B cell (primary cell): Measurements from ENCODE around the gene TMC8. TPM values are rescaled to one million over a fixed set of nuclear protein-coding genes. Genes with fewer than 3 reads are reported as not detected.

Source experiments
- ATAC-seq: fragments of 200-7000 bp; cut with Tn5 transposase; one replicate; pipeline ENCODE4 v1.10.0; 2021; ENCODE audit warnings: low read depth, mild to moderate bottlenecking, moderate number of reproducible peaks, moderate library complexity
- CTCF ChIA-PET: fragments of 350-600 bp; sonication (Branson Sonifier 250); formaldehyde crosslinking; loops from one replicate; lab custom pipeline; 2021; ENCODE audit warnings: antibody characterized with exemption, inconsistent platforms; lab: Charles Lee
- POLR2A ChIA-PET: fragments of 350-600 bp; sonication (Branson Sonifier 250); formaldehyde crosslinking; loops from one replicate; lab custom pipeline; 2021; ENCODE audit warnings: antibody characterized with exemption; lab: Charles Lee
- DNase-seq: peaks from one replicate; pipeline ENCODE4 v3.0.0; 2013
- H2AFZ ChIP-seq: 2 replicates; pipeline ENCODE4 v1.6.1; 2012; ENCODE audit warnings: mild to moderate bottlenecking, low read depth, low read length; ENCODE audit not compliant: insufficient read depth, poor library complexity, severe bottlenecking
- H3K27ac ChIP-seq, 2 donors: 1 replicate in 1 of 2; 2 replicates in 1 of 2; pipeline ENCODE4 v1.5.1; 2012 to 2013; ENCODE audit warnings: low read length in 2 of 2, mild to moderate bottlenecking in 2 of 2, moderate library complexity in 1 of 2
- H3K27me3 ChIP-seq, 4 experiments: fragments of 200-600 bp in 1 of 4; sonication (generic) in 1 of 4; replicated peaks in 1 of 4; 1 replicate in 2 of 4; 2 replicates in 2 of 4; pipeline versions ENCODE4 v1.6.1 to v1.7.0; 2013 to 2016; ENCODE audit warnings: low read length in 3 of 4, mild to moderate bottlenecking in 2 of 4, mixed read lengths in 1 of 4, moderate library complexity in 1 of 4; ENCODE audit not compliant: insufficient read depth in 4 of 4, control insufficient read depth in 3 of 4; ENCODE audit errors: control extremely low read depth in 1 of 4
- H3K36me3 ChIP-seq, 2 experiments: replicated peaks in 1 of 2; 1 replicate in 1 of 2; 2 replicates in 1 of 2; pipeline versions ENCODE4 v1.6.1 to v1.7.1; 2013; ENCODE audit warnings: low read length in 1 of 2; ENCODE audit not compliant: insufficient read depth in 2 of 2, control insufficient read depth in 1 of 2; ENCODE audit errors: control extremely low read depth in 1 of 2, extremely low read depth in 1 of 2
- H3K4me1 ChIP-seq, 2 donors: fragments of 200-600 bp in 1 of 2; sonication (generic) in 1 of 2; 1 replicate in 1 of 2; 2 replicates in 1 of 2; pipeline versions ENCODE4 v1.5.1 to v1.6.1; 2013 to 2017; ENCODE audit warnings: low read length in 2 of 2; ENCODE audit not compliant: control insufficient read depth in 2 of 2, insufficient read depth in 2 of 2
- H3K4me2 ChIP-seq: replicated peaks from 2 replicates; pipeline ENCODE3; 2012; ENCODE audit warnings: mild to moderate bottlenecking, low read depth, low read length; ENCODE audit not compliant: poor library complexity, severe bottlenecking
- H3K4me3 ChIP-seq, 5 experiments: fragments of 200-600 bp in 1 of 5; sonication (generic) in 1 of 5; 1 replicate in 3 of 5; 2 replicates in 2 of 5; pipeline versions ENCODE4 v1.5.1 to v1.7.0; 2011 to 2016; ENCODE audit warnings: low read length in 4 of 5, mild to moderate bottlenecking in 4 of 5, low read depth in 2 of 5, control low read depth in 1 of 5, moderate library complexity in 1 of 5; ENCODE audit not compliant: insufficient read depth in 1 of 5; ENCODE audit errors: control extremely low read depth in 1 of 5, extremely low read depth in 1 of 5
- H3K79me2 ChIP-seq: fragments of 200-600 bp; sonication (generic); one replicate; pipeline ENCODE4 v1.6.0; 2016; ENCODE audit warnings: low read length; ENCODE audit not compliant: control insufficient read depth, insufficient read depth
- H3K9ac ChIP-seq: fragments of 200-600 bp; sonication (generic); 2 replicates; pipeline ENCODE4 v1.6.1; 2017; ENCODE audit warnings: mild to moderate bottlenecking, low read length, moderate library complexity
- H3K9me3 ChIP-seq, 3 donors: one replicate each; pipeline versions ENCODE4 v1.6.1 to v1.7.1; 2013; ENCODE audit warnings: low read length in 2 of 3; ENCODE audit not compliant: control insufficient read depth in 2 of 3, insufficient read depth in 1 of 3; ENCODE audit errors: control extremely low read depth in 1 of 3
- H4K20me1 ChIP-seq: 2 replicates; pipeline ENCODE4 v1.6.0; 2012; ENCODE audit warnings: mild to moderate bottlenecking, low read length; ENCODE audit not compliant: insufficient read depth, control insufficient read depth, poor library complexity, severe bottlenecking
- H3K27ac Mint-ChIP-seq: one replicate; pipeline ENCODE4 v1.8.0; 2021; ENCODE audit warnings: mixed read lengths
- H3K27me3 Mint-ChIP-seq: one replicate; pipeline ENCODE4 v1.8.0; 2021; ENCODE audit warnings: mixed read lengths
- H3K4me1 Mint-ChIP-seq: one replicate; pipeline ENCODE4 v1.8.0; 2021; ENCODE audit warnings: mixed read lengths
- H3K4me3 Mint-ChIP-seq: one replicate; pipeline ENCODE4 v1.8.0; 2021; ENCODE audit warnings: mixed read lengths
- H3K9me3 Mint-ChIP-seq: one replicate; pipeline ENCODE4 v1.8.0; 2022; ENCODE audit warnings: mixed read lengths; ENCODE audit not compliant: insufficient read depth
- EZH2 ChIP-seq: IDR thresholded peaks from 2 replicates; pipeline ENCODE4 v1.6.1; 2012; ENCODE audit warnings: borderline replicate concordance, low read depth, mild to moderate bottlenecking, moderate library complexity, low read length; ENCODE audit not compliant: insufficient read depth, poor library complexity, severe bottlenecking
- WGBS: methylation state at CpG from one replicate; pipeline ENCODE4 v1.1.5; 2013; ENCODE audit warnings: missing lambda C conversion rate; ENCODE audit not compliant: insufficient coverage; 5-methylcytosine and 5-hydroxymethylcytosine counted together
- intact Hi-C: fragments of 100-400 bp; cut with micrococcal nuclease; formaldehyde crosslinking; loops from one replicate; pipeline ENCODE4 v1.10.0; 2022
- polyA plus RNA-seq: library from polyadenylated mRNA; depleted of rRNA; stranded (reverse); fragments of >200 nt; gene quantifications from 2 replicates; pipeline ENCODE4 v1.2.3, GENCODE V29; 2012
- total RNA-seq, 2 donors: library from RNA; stranded (reverse); fragments of 120-200 nt in 1 of 2; gene quantifications; 1 replicate in 1 of 2; 2 replicates in 1 of 2; pipeline versions ENCODE4 v1.2.3 to v1.2.4, GENCODE V29; 2013 to 2022
- TF ChIP-seq, protein P1 (sequence below): fragments of 200-600 bp; IDR thresholded peaks from one replicate; pipeline ENCODE4 v1.8.0; 2022; ENCODE audit warnings: antibody characterized with exemption, mild to moderate bottlenecking

Gene TMC8
- total and polyA plus RNA-seq, 2 donors (not counting 1 experiment from before 2014, with no cell fraction given) = 235 to 352 TPM

DNA sequence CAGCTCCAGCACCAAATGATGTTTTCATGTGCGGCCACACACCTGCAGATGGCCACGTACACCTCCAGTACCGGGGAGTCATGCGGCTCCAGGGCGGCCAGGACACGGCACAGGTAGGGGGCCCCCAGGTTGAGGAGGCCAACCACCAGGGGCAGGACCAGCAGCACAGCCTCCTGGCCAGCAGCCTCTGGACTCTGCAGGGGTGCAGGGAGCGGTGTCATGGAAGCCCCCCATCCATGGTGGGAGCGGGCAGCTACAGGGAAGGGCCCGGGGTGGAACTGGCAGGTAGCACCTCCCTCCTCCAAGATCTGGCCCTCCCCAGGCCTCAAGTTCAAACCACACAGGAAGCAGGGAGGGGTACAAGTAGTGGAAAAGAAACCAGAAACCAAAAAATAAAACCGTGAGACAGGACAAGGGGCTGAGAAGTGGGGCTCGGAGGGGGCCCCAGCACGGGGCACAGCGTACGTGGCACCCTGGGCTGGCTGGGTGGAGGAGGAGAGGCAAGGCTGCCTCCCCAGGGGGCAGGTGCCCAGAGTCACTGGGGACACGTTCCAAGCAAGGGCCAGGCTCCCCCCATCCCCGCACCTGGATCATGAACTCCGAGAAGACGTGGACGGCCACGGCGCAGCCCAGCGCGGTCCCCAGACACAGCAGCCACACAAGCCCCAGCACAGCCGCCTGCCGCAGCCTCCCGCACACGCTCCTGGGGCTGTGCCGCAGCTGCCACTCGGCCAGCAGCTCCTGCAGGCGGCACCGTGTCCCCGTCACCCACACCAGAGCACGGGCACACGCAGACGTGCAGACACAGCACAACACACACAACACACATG lies 9.4 kb upstream of the TMC8 start:
- no peaks in the 10 kb centered on the region for H3K9me3 ChIP-seq
- TF ChIP-seq, protein P1, sequence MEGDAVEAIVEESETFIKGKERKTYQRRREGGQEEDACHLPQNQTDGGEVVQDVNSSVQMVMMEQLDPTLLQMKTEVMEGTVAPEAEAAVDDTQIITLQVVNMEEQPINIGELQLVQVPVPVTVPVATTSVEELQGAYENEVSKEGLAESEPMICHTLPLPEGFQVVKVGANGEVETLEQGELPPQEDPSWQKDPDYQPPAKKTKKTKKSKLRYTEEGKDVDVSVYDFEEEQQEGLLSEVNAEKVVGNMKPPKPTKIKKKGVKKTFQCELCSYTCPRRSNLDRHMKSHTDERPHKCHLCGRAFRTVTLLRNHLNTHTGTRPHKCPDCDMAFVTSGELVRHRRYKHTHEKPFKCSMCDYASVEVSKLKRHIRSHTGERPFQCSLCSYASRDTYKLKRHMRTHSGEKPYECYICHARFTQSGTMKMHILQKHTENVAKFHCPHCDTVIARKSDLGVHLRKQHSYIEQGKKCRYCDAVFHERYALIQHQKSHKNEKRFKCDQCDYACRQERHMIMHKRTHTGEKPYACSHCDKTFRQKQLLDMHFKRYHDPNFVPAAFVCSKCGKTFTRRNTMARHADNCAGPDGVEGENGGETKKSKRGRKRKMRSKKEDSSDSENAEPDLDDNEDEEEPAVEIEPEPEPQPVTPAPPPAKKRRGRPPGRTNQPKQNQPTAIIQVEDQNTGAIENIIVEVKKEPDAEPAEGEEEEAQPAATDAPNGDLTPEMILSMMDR = no peak
- TF ChIP-seq EZH2 = no peak
- CTCF ChIA-PET = interaction anchor here (0.6 to 13.9 kb wide), 8 partner anchors 8 to 133 kb away, joined by 3 to 169 read pairs (median 4); partner anchors contain the start of genes SYNGR2 and TMC8
- ATAC-seq (peak; percentile 6), DNase-seq (peak; percentile 50)
- peak overlapping the region in 3 of 5 experiments; percentile 7 to 25 (median 18) for H3K4me3 ChIP-seq
- H3K4me1 ChIP-seq = peaks cover 57% of the 10 kb centered on the region in 2 donors
- H3K4me2 ChIP-seq = peak overlapping the region; percentile 77
- Mint-ChIP-seq H3K27me3 (no peaks in the 10 kb centered on the region), H3K4me3 (peak overlapping the region; percentile 79), H3K4me1 (peaks cover 57% of the 10 kb centered on the region), H3K9me3 (no peaks in the 10 kb centered on the region), H3K27ac (peak overlapping the region; percentile 93)
- peaks cover 60% of the 10 kb centered on the region for H3K79me2 ChIP-seq
- intact Hi-C loops = no loop called here
- peaks cover 8 to 88% of the 10 kb centered on the region in 2 experiments for H3K36me3 ChIP-seq
- H3K27me3 ChIP-seq = no peaks in the 10 kb centered on the region
- no peak overlapping the region for H2AFZ ChIP-seq
- POLR2A ChIA-PET = interaction anchor here (0.7 to 5.5 kb wide), 7 partner anchors 9 to 239 kb away, joined by 3 to 31 read pairs (median 3); partner anchors contain the start of genes SOCS3 and TMC8
- peak overlapping the region; percentile 31 for H3K9ac ChIP-seq
- H3K27ac ChIP-seq = peak overlapping the region; percentile 48 to 54
- WGBS = 16% methylated on average over 32 of the region's 35 CpGs
- peaks cover 90% of the 10 kb centered on the region for H4K20me1 ChIP-seq

DNA sequence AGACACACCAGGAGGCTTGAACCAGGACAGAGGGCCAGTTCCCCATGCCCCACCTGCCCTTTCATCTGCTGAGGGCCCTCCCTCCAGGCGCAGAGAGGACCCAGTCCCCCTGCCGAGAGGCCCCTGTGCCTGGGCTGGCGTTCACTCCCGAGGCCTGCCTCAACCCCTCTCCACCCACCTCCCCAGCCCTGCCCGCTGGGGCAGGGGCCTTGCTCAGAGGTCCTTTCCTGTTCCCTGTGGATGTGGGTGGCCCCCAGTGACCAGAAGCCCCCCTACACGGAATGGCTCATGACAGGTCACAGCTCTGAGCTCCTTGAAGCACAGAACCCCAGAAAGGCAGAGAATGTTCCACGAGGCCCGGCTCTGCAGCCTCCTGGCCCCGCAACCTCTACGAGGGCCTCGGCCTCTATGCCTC lies 8.8 kb upstream of the TMC8 start:
- CTCF ChIA-PET = interaction anchor here (0.6 to 13.9 kb wide), 7 partner anchors 8 to 133 kb away, joined by 3 to 169 read pairs (median 4); partner anchors contain the start of gene SYNGR2
- Mint-ChIP-seq H3K9me3 (no peaks in the 10 kb centered on the region), H3K27ac (peak overlapping the region; percentile 93), H3K4me1 (peaks cover 63% of the 10 kb centered on the region), H3K27me3 (no peaks in the 10 kb centered on the region), H3K4me3 (peak overlapping the region; percentile 79)
- ATAC-seq (no peak), DNase-seq (no peak)
- TF ChIP-seq EZH2 = no peak
- TF ChIP-seq, protein P1 = no peak
- H3K4me2 ChIP-seq = peak overlapping the region; percentile 77
- 63% methylated on average over 9 of the region's 11 CpGs for WGBS
- peaks cover 66% of the 10 kb centered on the region for H3K79me2 ChIP-seq
- peaks cover 63% of the 10 kb centered on the region in 2 donors for H3K4me1 ChIP-seq
- peaks cover 8 to 93% of the 10 kb centered on the region in 2 experiments for H3K36me3 ChIP-seq
- intact Hi-C loops = no loop called here
- peak overlapping the region; percentile 31 for H3K9ac ChIP-seq
- POLR2A ChIA-PET = interaction anchor here (0.8 to 5.5 kb wide), 4 partner anchors 9 to 55 kb away, joined by 3 to 31 read pairs (median 4); partner anchors contain the start of gene TMC8
- peaks cover 93% of the 10 kb centered on the region for H4K20me1 ChIP-seq
- no peaks in the 10 kb centered on the region for H3K9me3 ChIP-seq
- no peaks in the 10 kb centered on the region for H3K27me3 ChIP-seq
- peak overlapping the region; percentile 48 to 54 for H3K27ac ChIP-seq
- peak overlapping the region in 3 of 5 experiments; percentile 7 to 25 (median 18) for H3K4me3 ChIP-seq
- no peak overlapping the region for H2AFZ ChIP-seq
